CD4-positive, alpha-beta T cell treated with Interleukin-17A for 4 hours (primary cell): ENCODE results near the gene FAM107B.
"Not testable (repeated sequence)": the region's sequence is repeated elsewhere in the genome, so short reads cannot be mapped to it uniquely, and the experiment has no call there.

Source experiments
- DNase-seq: peaks from one replicate; pipeline ENCODE4 v3.0.0-alpha.2; 2020; ENCODE audit warnings: mixed read lengths

The FAM107B gene

GRCh38 chr10:14728346-14728745 is 46.4 kb downstream of the FAM107B start:
- DNase-seq: no peak

GRCh38 chr10:14727924-14728323 is 46.8 kb downstream of the FAM107B start:
- no peak for DNase-seq

GRCh38 chr10:14727465-14727864 is 47.2 kb downstream of the FAM107B start:
- DNase-seq: no peak

- DNase-seq: no peak
Measured at GRCh38 chr10:14724931-14725330, 49.8 kb downstream of the FAM107B start.

GRCh38 chr10:14723052-14723689 is 51.5 kb downstream of the FAM107B start:
- peak; percentile 58 for DNase-seq

GRCh38 chr10:14717552-14717951 is 57.1 kb downstream of the FAM107B start:
- DNase-seq: no peak

- no peak for DNase-seq
Measured at GRCh38 chr10:14712991-14713424, 61.7 kb downstream of the FAM107B start.

GRCh38 chr10:14709344-14709743 is 65.4 kb downstream of the FAM107B start:
- DNase-seq: not testable (repeated sequence)

- DNase-seq: no peak
Measured at GRCh38 chr10:14707481-14707880, 67.2 kb downstream of the FAM107B start.

- no peak for DNase-seq
Measured at GRCh38 chr10:14705548-14706230, 69.0 kb downstream of the FAM107B start.

- DNase-seq: no peak
Measured at GRCh38 chr10:14703631-14704001, 71.1 kb downstream of the FAM107B start.

GRCh38 chr10:14701466-14701865 is 73.2 kb downstream of the FAM107B start:
- no peak for DNase-seq

- DNase-seq: no peak
Measured at GRCh38 chr10:14700546-14700945, 74.2 kb downstream of the FAM107B start.

GRCh38 chr10:14699482-14699881 is 75.2 kb downstream of the FAM107B start:
- DNase-seq: no peak

- no peak for DNase-seq
Measured at GRCh38 chr10:14698829-14699170, 75.9 kb downstream of the FAM107B start.

GRCh38 chr10:14698111-14698828 is 76.4 kb downstream of the FAM107B start:
- DNase-seq: no peak

- no peak for DNase-seq
Measured at GRCh38 chr10:14697281-14697680, 77.4 kb downstream of the FAM107B start.

- DNase-seq: no peak
Measured at GRCh38 chr10:14696821-14697220, 77.9 kb downstream of the FAM107B start.

GRCh38 chr10:14695847-14696480 is 78.7 kb downstream of the FAM107B start:
- no peak for DNase-seq

GRCh38 chr10:14693891-14694290 is 80.8 kb downstream of the FAM107B start:
- DNase-seq: no peak

- DNase-seq: no peak
Measured at GRCh38 chr10:14692344-14693076, 82.2 kb downstream of the FAM107B start.

GRCh38 chr10:14691359-14691758 is 83.3 kb downstream of the FAM107B start:
- DNase-seq: no peak

GRCh38 chr10:14688606-14689005 is 86.1 kb downstream of the FAM107B start:
- DNase-seq: no peak
